ENCODE results near the gene RASA2. TPM values are rescaled to one million over a fixed set of nuclear protein-coding genes. Genes with fewer than 3 reads are reported as not detected.

The RASA2 gene
- total RNA-seq, 4 donors from 2014 or later = 1.9 to 10.6 (median 4.5) TPM

DNA sequence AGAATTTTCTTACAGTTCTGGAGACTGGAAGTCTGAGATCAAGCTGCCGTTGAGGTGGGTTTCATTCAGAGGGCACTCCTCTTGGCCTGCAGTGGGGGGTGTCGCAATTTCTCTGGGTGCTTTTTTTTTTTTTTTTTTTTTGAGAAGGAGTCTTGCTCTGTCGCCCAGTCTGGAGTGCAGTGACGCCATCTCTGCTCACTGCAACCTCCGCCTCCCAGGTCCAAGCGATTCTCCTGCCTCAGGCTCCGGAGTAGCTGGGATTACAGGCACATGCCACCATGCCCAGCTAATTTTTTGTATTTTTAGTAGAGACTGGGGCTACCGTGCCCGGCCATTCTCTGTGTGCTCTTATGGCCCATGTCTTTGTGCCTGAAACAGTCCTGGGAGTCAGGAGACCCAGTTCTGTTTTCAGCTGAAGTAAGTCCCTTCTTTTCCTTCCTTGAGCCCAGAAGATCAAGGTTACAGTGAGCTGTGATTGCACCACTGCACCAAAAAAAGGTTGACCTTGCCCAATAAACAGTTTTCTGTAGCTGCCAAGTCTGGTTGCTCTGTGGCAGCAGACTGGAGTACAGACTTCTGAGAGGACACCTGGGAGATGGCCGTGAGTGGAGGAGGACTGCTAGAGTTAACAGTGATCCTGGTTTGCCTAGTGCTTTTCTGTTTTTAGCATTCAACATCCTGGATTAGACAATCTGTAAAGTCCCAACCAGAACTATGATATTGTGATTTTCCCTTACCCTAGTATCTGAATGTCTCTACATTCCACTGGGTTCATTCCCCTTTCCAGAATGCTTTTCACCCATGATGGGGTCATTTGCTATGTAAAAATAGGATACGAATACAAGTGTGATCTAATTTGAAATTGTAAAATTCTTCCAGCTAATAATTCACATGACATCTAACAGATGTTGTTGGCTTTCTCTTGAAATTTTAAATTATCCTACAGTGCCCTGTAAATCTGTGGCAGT is 174.7 kb downstream of the RASA2 start:
- no peaks in the 10 kb centered on the region for H3K9me3 ChIP-seq
- H3K27me3 ChIP-seq = peaks cover 6 to 11% (median 9%) of the 10 kb centered on the region in 3 donors
- H3K4me3 ChIP-seq = no peak overlapping the region
- peaks cover 0 to 8% of the 10 kb centered on the region in 2 donors for H3K4me1 ChIP-seq
- DNase-seq (no peak), ATAC-seq (no peak)
- in situ Hi-C loops (cut with MboI; ENCODE audit: low sequenced_read_pairs in 4 of 4) (no loop called here), intact Hi-C loops (cut with DNase I; ENCODE audit: low total_unique reads) (no loop called here)
- H3K36me3 ChIP-seq = no peaks in the 10 kb centered on the region
- TF ChIP-seq, protein P1, sequence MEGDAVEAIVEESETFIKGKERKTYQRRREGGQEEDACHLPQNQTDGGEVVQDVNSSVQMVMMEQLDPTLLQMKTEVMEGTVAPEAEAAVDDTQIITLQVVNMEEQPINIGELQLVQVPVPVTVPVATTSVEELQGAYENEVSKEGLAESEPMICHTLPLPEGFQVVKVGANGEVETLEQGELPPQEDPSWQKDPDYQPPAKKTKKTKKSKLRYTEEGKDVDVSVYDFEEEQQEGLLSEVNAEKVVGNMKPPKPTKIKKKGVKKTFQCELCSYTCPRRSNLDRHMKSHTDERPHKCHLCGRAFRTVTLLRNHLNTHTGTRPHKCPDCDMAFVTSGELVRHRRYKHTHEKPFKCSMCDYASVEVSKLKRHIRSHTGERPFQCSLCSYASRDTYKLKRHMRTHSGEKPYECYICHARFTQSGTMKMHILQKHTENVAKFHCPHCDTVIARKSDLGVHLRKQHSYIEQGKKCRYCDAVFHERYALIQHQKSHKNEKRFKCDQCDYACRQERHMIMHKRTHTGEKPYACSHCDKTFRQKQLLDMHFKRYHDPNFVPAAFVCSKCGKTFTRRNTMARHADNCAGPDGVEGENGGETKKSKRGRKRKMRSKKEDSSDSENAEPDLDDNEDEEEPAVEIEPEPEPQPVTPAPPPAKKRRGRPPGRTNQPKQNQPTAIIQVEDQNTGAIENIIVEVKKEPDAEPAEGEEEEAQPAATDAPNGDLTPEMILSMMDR (IDR thresholded peaks at IDR 0.05 in 4 of 5, conservative IDR thresholded peaks at IDR 0.05 in 1 of 5) = no peak
- no peak overlapping the region for H3K27ac ChIP-seq

DNA sequence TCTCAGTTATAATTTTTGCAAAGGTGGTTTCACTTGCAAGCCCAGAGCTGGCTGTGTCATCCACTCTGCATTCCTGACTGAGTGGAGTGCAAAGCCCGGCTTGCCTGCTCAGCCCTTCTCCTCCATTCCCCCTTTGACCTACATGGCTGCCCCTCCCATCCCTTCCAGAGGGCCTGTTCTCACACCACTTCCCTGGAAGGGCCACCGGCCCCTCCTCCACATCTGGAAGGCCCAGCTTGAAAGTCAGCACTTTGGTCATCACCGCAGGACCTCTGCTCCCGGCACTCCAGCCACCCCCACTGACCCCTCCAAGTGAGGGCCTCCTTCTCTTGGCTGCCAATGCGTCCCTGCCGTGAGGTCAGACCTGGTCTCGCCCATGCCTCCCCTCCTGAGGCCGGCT is 177.2 kb downstream of the RASA2 start:
- Histone ChIP-seq H3K27ac (no peak overlapping the region), H3K4me3 (no peak overlapping the region), H3K27me3 (peaks cover 0 to 2% (median 0%) of the 10 kb centered on the region in 3 donors), H3K36me3 (no peaks in the 10 kb centered on the region), H3K9me3 (no peaks in the 10 kb centered on the region), H3K4me1 (peaks cover 0 to 8% of the 10 kb centered on the region in 2 donors)
- in situ Hi-C loops (cut with MboI; ENCODE audit: low sequenced_read_pairs in 4 of 4) = no loop called here
- intact Hi-C loops (cut with DNase I; ENCODE audit: low total_unique reads) = no loop called here
- ATAC-seq = no peak
- TF ChIP-seq, protein P1 (IDR thresholded peaks at IDR 0.05 in 4 of 5, conservative IDR thresholded peaks at IDR 0.05 in 1 of 5) = no peak
- TF ChIP-seq POLR2A (IDR thresholded peaks at IDR 0.05) = no peak
- no peak for DNase-seq

Other genes starting within 250 kb of the RASA2 start
- gene ZBTB38, start 118.5 kb upstream of the RASA2 start, total RNA-seq = 100 to 1,000 TPM; 160 to 415 (median 232) TPM